ENCODE results near the gene GRIA1. TPM values are rescaled to one million over a fixed set of nuclear protein-coding genes. Genes with fewer than 3 reads are reported as not detected.

Gene GRIA1
- total and polyA plus RNA-seq, 2 of the 4 experiments (the other 2 are of a cell fraction) = 0.48 to 1.3 TPM

DNA sequence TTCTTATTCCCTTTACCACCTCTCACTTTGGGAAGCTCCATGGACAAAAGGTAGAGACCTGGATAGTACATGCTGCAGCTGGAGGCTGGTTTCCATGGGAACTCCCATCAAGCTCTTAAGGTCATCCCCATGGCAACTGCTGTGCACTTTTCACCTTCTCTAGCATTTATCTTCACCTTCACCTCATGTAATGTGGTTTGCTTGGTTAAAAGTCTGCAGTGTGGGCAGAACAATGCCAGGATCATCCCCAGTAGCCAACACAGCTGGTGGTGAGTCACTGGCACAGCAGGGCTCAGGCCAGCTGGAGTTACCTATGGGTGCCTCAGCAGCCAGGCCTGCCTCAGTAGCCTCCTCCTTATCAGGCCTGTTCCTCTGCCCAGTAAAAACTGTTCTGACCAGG lies 210.5 kb downstream of the GRIA1 start:
- H3K9me1 ChIP-seq (ENCODE audit: insufficient read depth, low read length) = no peaks in the 10 kb centered on the region
- H2BK120ac ChIP-seq (ENCODE audit: low read depth, low read length) = no peak overlapping the region
- H2BK5ac ChIP-seq (ENCODE audit: low read depth, low read length, poor library complexity, severe bottlenecking) = no peak overlapping the region
- no peak overlapping the region for H3K4me3 ChIP-seq (ENCODE audit: insufficient read depth, low read depth, low read length)
- no peak overlapping the region for H2BK20ac ChIP-seq (ENCODE audit: low read depth, low read length)
- no peak overlapping the region for H4K8ac ChIP-seq (ENCODE audit: low read depth in 2 of 2, low read length in 2 of 2)
- no peaks in the 10 kb centered on the region for H3K4me1 ChIP-seq (ENCODE audit: control insufficient read depth, insufficient read depth, low read length)
- H3K14ac ChIP-seq (replicated peaks; ENCODE audit: low read depth, low read length) = no peak overlapping the region
- POLR2A ChIA-PET (ENCODE audit: unreplicated experiment) = no interaction called here
- H3K23ac ChIP-seq (ENCODE audit: low read depth, low read length) = no peak overlapping the region
- intact Hi-C loops (cut with micrococcal nuclease) = no loop called here
- H3K27ac ChIP-seq (ENCODE audit: insufficient read depth, low read length) = no peak overlapping the region
- H2AK5ac ChIP-seq (ENCODE audit: low read depth, low read length) = no peak overlapping the region
- H3K79me1 ChIP-seq (ENCODE audit: low read depth in 1 of 2, low read length in 2 of 2) = no peaks in the 10 kb centered on the region
- H4K5ac ChIP-seq (ENCODE audit: low read depth, low read length) = no peak overlapping the region
- H3K27me3 ChIP-seq (ENCODE audit: control insufficient read depth, insufficient read depth, low read length) = no peaks in the 10 kb centered on the region
- no peak overlapping the region for H3K18ac ChIP-seq (ENCODE audit: low read depth, low read length)
- no TSS peak for BruUV-seq (replicated peaks)
- no peak for ATAC-seq (ENCODE audit: low read depth)
- no peak overlapping the region for H2AK9ac ChIP-seq (replicated peaks; ENCODE audit: low read depth, low read length, poor library complexity)
- H3K4me2 ChIP-seq (ENCODE audit: low read depth, low read length) = no peak overlapping the region
- DNase-seq = no peak
- H2BK15ac ChIP-seq (ENCODE audit: low read depth, low read length) = no peak overlapping the region
- H3K56ac ChIP-seq (ENCODE audit: extremely low read depth, insufficient read depth, low read length) = no peak overlapping the region
- H3K36me3 ChIP-seq (ENCODE audit: control insufficient read depth, insufficient read depth, low read length) = no peaks in the 10 kb centered on the region
- no peak overlapping the region for H4K91ac ChIP-seq (ENCODE audit: insufficient read depth, low read depth, low read length)
- no peak overlapping the region for H2AFZ ChIP-seq (replicated peaks; ENCODE audit: low read length, poor library complexity)
- H3K9me3 ChIP-seq (ENCODE audit: control insufficient read depth, insufficient read depth, low read length) = no peaks in the 10 kb centered on the region
- in situ Hi-C loops (cut with MboI; ENCODE audit: low sequenced_read_pairs) = no loop called here
- dilution Hi-C loops (cut with HindIII; ENCODE audit: low sequenced_read_pairs, unreplicated experiment) = no loop called here
- H3K4ac ChIP-seq (ENCODE audit: low read depth, low read length) = no peak overlapping the region
- CTCF ChIA-PET = no interaction called here
- no peak for TF ChIP-seq RFX5 (IDR thresholded peaks at IDR 0.05; ENCODE audit: low read depth, low read length)
- no peak for TF ChIP-seq MXI1 (IDR thresholded peaks at IDR 0.05; ENCODE audit: borderline replicate concordance, low read depth, low read length)
- no peak for TF ChIP-seq CHD1 (IDR thresholded peaks at IDR 0.05; ENCODE audit: low read depth, low read length)
- TF ChIP-seq POLR2A (IDR thresholded peaks at IDR 0.05; ENCODE audit: low read depth, low read length) = no peak
- TF ChIP-seq, protein P1, sequence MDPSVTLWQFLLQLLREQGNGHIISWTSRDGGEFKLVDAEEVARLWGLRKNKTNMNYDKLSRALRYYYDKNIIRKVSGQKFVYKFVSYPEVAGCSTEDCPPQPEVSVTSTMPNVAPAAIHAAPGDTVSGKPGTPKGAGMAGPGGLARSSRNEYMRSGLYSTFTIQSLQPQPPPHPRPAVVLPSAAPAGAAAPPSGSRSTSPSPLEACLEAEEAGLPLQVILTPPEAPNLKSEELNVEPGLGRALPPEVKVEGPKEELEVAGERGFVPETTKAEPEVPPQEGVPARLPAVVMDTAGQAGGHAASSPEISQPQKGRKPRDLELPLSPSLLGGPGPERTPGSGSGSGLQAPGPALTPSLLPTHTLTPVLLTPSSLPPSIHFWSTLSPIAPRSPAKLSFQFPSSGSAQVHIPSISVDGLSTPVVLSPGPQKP (IDR thresholded peaks at IDR 0.05; ENCODE audit: borderline replicate concordance, low read depth, low read length) = no peak
- no peak for TF ChIP-seq MAZ (IDR thresholded peaks at IDR 0.05; ENCODE audit: borderline replicate concordance, low read depth, low read length)
- TF ChIP-seq CEBPB (IDR thresholded peaks at IDR 0.05; ENCODE audit: low read depth, low read length) = no peak
- TF ChIP-seq, protein P2, sequence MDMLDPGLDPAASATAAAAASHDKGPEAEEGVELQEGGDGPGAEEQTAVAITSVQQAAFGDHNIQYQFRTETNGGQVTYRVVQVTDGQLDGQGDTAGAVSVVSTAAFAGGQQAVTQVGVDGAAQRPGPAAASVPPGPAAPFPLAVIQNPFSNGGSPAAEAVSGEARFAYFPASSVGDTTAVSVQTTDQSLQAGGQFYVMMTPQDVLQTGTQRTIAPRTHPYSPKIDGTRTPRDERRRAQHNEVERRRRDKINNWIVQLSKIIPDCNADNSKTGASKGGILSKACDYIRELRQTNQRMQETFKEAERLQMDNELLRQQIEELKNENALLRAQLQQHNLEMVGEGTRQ (IDR thresholded peaks at IDR 0.05; ENCODE audit: low read depth, low read length) = no peak
- TF ChIP-seq RAD21 (IDR thresholded peaks at IDR 0.05; ENCODE audit: low read length) = no peak
- no peak for TF ChIP-seq BHLHE40 (IDR thresholded peaks at IDR 0.05; ENCODE audit: low read depth, low read length)
- TF ChIP-seq SMC3 (IDR thresholded peaks at IDR 0.05; ENCODE audit: low read depth, low read length) = no peak
- TF ChIP-seq MAFK (IDR thresholded peaks at IDR 0.05; ENCODE audit: low read depth, low read length) = no peak
- TF ChIP-seq NFE2L2 (IDR thresholded peaks at IDR 0.05; ENCODE audit: low read depth, low read length) = no peak
- no peak for TF ChIP-seq RCOR1 (IDR thresholded peaks at IDR 0.05; ENCODE audit: insufficient replicate concordance, low read length)
- TF ChIP-seq, protein P3, sequence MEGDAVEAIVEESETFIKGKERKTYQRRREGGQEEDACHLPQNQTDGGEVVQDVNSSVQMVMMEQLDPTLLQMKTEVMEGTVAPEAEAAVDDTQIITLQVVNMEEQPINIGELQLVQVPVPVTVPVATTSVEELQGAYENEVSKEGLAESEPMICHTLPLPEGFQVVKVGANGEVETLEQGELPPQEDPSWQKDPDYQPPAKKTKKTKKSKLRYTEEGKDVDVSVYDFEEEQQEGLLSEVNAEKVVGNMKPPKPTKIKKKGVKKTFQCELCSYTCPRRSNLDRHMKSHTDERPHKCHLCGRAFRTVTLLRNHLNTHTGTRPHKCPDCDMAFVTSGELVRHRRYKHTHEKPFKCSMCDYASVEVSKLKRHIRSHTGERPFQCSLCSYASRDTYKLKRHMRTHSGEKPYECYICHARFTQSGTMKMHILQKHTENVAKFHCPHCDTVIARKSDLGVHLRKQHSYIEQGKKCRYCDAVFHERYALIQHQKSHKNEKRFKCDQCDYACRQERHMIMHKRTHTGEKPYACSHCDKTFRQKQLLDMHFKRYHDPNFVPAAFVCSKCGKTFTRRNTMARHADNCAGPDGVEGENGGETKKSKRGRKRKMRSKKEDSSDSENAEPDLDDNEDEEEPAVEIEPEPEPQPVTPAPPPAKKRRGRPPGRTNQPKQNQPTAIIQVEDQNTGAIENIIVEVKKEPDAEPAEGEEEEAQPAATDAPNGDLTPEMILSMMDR (conservative IDR thresholded peaks at IDR 0.05; ENCODE audit: low read depth, low read length) = no peak
- TF ChIP-seq FOS (IDR thresholded peaks at IDR 0.05; ENCODE audit: low read depth, low read length) = no peak
- H4K20me1 ChIP-seq (ENCODE audit: insufficient read depth, low read length) = no peaks in the 10 kb centered on the region
- H3K9ac ChIP-seq (ENCODE audit: low read depth, low read length) = no peak overlapping the region
